ENCODE data around the gene TPRX1. TPM values are rescaled to one million over a fixed set of nuclear protein-coding genes. Genes with fewer than 3 reads are reported as not detected.
"Not testable (repeated sequence)": the region's sequence is repeated elsewhere in the genome, so short reads cannot be mapped to it uniquely, and the experiment has no call there.

The TPRX1 gene
- total RNA-seq, 2 donors from 2014 or later, result not detected

DNA sequence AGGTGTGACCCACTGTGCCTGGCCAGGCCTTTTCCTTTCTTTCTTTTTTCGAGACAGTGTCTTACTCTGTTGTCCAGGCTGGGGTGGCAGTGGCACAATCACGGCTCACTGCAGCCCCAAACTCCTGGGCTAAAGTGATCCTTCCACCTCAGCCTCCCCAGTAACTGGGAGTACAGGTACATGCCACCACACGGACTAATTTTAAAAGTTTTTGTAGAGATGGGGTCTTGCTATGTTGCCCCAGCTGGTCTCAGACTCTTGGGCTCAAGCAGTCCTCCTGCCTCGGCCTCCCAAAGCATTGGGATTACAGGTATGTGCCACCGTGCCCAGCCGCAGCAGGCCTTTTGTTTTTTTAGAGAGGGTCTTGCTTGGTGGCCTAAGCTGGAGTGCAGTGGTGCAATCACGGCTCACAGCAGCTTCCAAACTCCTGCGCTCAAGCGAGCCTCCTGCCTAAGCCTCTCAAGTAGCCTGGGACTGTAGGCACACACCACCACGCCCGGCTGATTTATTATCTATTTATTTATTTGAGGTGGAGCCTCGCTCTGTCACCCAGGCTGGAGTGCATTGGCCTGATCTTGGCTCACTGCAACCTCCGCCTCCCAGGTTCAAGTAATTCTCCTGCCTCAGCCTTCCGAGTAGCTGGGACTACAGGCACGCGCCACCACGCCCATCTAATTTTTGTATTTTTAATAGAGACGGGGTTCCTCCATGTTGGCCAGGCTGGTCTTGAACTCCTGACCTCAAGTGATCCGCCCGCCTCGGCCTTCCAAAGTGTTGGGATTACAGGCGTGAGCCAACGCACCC, 26.9 kb downstream of the TPRX1 start:
- intact Hi-C loops (cut with DNase I); DNase-seq (ENCODE audit: low spot score): not testable (repeated sequence)

DNA sequence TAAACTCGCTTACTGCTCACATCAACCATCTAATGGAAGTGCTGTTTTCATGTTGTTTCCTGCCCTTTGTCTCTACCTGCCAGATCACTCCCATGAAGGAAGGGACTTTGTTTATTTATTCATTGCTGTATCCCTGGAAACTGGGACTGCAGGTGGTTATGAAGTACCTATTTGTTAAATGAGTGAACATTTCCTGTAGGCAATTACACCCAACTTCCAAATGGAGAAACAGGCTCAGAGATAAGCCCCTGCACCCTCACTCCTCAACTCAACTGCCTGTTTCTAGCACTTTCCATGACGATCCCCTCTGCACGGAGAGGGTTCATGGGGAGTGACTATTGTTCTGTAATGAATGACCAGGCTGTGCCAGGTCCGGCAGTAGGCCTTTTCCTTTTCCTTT, 27.8 kb downstream of the TPRX1 start:
- intact Hi-C loops (cut with DNase I), result no loop called here
- no peak for DNase-seq (ENCODE audit: low spot score)

DNA sequence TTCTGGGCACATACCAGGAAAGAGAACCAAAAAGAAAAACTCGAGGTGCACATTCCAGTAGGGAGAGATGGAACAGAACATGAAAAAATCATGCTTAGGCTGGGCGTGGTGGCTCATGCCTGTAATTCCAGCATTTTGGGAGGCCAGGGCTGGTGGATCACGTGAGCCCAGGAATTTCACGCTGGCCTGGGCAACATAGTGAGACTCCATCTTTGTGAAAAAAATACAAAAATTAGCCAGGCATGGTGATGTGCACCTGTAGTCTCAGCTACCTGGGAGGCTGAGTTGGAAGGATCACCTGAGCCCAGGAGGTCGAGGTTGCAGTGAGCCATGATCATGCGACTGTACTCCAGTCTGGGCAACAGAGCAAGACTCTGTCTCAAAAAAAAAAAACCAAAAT, 33.1 kb downstream of the TPRX1 start:
- intact Hi-C loops (cut with DNase I); DNase-seq (ENCODE audit: low spot score): not testable (repeated sequence)

DNA sequence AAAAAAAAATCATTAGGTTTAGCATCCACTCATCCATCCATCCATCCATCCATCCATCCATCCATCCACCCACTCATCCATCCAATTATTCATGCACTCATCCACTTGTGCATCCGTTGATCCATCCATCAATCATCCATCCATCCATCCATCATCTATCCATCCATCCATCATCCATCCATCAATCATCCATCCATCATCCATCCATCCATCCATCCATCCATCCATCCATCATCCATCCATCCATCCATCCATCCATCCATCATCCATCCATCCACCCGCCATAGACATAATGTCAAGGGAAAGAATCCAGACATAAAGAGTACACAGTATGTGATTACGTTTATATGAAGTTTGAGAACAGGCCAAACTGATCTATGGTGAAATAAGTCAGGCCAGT, 34.8 kb downstream of the TPRX1 start:
- intact Hi-C loops (cut with DNase I), result no loop called here

DNA sequence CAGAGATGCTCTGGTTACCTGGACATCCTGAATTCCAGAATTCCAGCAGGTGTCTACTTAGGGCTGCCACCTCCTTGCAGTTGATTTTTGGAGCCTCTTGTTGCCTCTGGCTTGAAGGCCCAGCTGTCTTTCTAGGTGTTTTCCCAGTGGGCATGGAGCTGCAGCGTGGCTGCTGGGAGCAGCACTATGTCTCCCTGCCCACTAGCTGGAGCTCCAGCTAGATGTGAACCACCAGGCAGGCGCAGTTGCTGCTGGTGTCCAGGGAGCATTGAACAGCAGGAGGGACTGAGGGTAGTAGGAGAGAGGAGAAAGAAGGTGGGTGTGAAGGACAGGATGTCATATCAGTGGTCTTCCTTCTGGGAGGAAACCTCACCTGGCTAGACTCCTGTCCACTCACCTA, 35.7 kb downstream of the TPRX1 start:
- intact Hi-C loops (cut with DNase I), result no loop called here
- DNase-seq (ENCODE audit: low spot score), result no peak

More for the DNA sequence above, 34.8 kb downstream of the TPRX1 start:
- DNase-seq (ENCODE audit: low spot score), result no peak

DNA sequence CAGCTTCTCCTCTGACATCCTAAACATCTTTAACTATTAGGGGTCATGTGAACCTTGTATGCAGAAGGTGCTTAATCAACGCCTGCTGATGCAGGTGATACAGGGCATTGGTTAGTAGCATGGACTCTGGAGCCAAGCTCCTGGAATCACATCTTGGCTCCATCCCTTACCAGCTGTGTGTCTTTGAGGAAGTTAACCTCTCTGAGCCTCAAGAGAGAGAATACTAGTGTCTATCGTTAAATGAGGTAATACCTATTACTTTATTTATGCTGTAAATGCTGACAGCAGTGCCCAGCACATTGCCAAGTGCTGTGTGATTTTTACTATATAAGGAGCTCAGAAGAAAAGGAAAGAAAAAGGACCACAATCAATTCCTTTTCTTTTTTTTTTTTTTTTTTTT, 37.0 kb downstream of the TPRX1 start:
- intact Hi-C loops (cut with DNase I), result no loop called here
- no peak for DNase-seq (ENCODE audit: low spot score)

DNA sequence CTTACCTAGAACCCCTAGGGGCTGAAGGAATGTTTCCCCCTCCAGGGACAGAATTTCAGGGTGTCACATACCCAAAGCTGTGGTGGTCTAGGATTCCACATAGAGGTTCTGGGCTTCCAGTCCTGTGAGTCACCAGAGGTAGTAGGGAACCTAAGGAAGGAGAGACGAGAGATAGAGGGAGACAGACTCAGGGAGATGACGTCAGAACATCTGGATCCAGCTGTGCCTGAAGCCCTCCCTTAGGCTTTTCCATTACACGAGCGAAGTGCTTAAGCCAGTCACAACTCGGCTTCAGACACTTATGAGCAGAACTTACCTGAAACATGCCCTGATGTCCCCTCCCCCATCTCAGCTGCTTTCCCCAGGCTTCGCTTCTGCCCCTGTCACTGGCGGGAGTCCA, 37.7 kb downstream of the TPRX1 start:
- intact Hi-C loops (cut with DNase I), result no loop called here
- no peak for DNase-seq (ENCODE audit: low spot score)

DNA sequence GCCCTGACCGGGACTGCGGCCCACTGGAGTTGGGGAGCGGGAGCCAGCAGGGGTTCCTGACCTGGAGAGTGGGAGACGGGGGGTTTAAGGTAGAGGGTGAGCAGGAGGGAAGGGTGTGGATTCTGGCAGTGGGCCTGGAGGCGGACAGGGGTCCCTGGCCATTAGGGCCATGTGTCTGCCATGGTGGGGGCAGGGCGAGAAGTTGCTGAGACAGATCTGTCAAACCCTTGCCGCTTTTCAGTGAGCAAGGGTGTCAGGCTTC, 38.1 kb downstream of the TPRX1 start:
- no peak for DNase-seq (ENCODE audit: low spot score)

DNA sequence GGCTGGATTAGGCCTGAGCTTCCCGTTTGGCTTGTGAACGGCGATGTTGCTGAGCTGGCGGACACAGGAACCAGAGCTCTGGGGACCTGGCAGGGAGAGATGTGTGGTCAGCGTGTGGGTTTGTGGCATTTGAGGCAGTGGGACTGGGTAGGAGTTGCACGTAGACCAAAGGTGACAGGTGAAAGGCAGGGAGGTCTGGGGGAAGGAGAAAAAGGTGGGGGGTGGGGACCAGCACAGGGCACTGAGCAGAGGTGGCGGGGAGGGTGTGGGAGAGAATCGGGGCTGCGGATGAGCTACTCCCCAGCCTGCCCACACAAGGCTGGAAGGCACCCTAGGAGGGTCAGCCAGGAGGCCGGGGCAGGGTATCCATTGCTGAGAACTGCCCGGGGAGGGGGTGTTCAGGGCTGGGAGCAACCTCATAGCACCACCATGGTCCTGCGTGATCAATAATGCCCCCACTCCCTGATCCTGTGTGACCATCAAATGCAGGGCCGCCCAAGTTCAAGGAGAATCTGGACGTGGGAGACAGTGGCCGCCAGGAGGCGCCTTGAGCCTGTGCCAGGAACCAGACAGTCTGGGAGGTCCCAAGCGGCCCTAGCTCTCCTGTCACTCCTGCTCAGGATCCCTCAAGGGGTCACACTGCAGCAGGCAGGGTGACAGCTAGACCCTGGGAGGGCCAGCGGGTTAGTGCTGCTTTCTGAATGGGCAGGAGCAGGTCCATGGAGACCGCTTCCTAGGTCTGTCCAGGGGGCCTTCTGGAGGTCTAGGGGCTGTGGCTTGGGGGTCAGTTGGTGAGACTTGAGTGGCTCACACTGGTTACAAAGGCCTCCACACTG, 38.6 kb downstream of the TPRX1 start:
- peak; percentile 91 for DNase-seq (ENCODE audit: low spot score)
- intact Hi-C loops (cut with DNase I), result no loop called here

More for the DNA sequence above, 38.1 kb downstream of the TPRX1 start:
- intact Hi-C loops (cut with DNase I), result no loop called here

DNA sequence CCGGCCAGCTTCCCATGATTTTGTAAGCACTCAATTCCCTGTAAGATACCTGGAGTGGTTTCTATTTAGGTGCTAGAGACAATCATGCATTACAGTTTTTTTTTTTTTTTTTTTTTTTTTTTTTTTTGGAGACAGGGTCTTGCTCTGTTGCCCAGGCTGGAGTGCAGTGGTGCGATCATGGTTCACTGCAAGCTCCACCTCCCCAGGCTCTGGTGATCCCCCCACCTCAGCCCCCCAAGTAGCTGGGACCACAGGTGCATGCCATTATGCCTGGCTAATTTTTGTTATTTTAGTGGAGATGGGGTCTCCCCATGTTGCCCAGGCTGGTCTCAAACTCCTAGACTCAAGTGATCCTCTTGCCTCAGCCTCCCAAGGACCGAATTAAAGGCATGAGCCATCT, 39.6 kb downstream of the TPRX1 start:
- intact Hi-C loops (cut with DNase I); DNase-seq (ENCODE audit: low spot score): not testable (repeated sequence)

DNA sequence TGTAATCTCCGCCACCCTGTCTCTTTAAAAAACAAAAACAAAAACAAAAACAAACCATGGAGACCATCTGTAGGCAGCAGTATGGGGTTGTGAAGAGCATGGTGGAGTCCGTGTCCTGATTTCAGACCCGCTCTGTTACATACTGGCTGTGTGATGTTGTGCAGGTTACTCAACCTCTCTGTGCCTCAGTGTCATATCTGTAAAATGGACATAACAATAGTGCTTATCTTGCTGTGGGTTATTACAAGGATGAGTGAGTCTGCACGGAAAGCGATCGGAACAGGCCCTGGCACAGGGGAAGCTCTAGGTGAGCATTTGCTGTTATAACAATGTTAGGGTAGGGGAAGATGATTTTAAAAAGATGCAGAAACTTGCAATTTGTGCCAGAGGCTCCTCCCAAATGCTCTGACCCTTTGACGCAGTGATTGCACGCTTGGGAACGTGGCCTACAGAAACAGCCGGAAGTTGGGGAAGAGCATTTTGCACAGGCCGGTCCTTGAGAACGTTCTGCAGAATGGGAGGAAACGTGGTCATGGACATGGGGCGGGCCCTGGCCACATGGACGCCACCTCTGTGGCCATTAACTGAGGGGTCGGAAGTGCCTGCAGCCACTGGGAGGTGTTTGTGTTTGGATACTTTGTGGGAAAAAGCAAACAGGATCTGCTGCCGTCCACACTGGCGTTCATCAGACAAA, 41.6 kb downstream of the TPRX1 start:
- no peak for DNase-seq (ENCODE audit: low spot score)
- intact Hi-C loops (cut with DNase I), result no loop called here

DNA sequence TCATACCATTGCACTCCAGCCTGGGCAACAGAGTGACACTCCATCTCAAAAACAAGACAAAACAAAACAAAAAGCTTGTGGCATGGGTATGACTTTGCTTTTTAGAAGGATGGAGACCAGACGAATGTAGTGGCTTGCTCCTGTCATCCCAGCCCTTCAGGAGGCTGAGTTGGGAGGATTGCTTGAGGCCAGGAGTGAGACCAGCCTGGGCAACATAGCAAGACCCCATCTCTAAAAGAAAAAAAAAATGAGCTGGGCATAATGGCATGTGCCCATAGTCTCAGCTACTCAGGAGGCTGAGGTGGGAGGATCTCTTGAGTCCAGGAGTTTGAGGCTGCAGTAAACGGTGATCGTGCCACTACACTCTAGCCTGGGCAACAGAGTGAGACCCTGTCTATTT, 42.2 kb downstream of the TPRX1 start:
- no peak for DNase-seq (ENCODE audit: low spot score)
- intact Hi-C loops (cut with DNase I), result no loop called here

DNA sequence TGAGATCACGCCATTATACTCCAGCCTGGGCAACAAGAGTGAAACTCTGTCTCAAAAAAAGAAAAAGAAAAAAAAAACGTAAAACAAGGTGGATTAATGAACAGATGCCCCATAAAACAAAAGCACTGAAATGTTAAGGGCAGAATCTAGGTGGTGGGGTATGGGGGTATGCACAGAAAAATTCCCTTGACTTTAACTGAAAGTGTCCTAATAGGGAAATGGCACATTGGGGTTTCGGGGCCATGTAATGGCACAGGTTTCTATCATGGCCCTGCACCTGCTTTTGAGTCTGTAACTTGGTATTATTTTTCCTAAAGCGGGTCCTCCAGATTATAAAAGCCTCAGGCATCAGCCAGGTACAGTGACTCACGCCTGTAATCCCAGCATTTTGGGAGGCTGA, 42.8 kb downstream of the TPRX1 start:
- intact Hi-C loops (cut with DNase I), result no loop called here

DNA sequence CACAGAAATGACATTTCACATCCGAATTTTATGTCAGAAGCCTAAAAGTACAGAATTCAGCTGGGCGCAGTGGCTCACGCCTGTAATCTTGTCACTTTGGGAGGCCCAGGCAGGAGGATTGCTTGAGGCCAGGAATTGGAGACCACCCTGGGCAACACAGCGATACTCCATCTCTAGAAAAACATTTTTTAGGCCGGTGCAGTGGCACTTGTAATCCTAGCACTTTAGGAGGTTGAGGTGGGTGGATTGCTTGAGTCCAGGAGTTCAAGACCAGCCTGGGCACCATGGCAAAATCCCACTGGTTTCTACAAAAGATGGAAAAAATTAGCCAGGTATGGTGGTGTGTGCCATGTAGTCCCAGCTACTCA, 43.7 kb downstream of the TPRX1 start:
- intact Hi-C loops (cut with DNase I), result no loop called here
- DNase-seq (ENCODE audit: low spot score), result no peak

More for the DNA sequence above, 42.8 kb downstream of the TPRX1 start:
- no peak for DNase-seq (ENCODE audit: low spot score)

DNA sequence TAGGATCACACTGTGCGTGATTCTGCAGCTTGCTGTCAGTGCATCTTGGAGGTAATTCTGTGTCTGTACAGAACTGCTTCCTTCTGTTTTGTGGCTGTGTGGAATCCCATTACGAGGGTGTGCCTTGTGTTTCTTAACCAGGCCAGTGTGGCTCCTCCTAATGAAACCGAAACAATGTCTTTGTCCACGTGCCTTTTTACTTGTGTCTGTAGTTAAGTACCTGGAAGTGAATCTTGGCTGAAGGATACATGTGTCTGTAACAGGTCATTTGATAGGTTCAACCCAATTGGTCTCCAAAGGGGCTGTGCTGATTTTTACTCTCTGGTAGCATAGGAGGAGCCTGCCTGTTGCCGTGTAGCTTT, 45.9 kb downstream of the TPRX1 start:
- intact Hi-C loops (cut with DNase I), result no loop called here
- no peak for DNase-seq (ENCODE audit: low spot score)

DNA sequence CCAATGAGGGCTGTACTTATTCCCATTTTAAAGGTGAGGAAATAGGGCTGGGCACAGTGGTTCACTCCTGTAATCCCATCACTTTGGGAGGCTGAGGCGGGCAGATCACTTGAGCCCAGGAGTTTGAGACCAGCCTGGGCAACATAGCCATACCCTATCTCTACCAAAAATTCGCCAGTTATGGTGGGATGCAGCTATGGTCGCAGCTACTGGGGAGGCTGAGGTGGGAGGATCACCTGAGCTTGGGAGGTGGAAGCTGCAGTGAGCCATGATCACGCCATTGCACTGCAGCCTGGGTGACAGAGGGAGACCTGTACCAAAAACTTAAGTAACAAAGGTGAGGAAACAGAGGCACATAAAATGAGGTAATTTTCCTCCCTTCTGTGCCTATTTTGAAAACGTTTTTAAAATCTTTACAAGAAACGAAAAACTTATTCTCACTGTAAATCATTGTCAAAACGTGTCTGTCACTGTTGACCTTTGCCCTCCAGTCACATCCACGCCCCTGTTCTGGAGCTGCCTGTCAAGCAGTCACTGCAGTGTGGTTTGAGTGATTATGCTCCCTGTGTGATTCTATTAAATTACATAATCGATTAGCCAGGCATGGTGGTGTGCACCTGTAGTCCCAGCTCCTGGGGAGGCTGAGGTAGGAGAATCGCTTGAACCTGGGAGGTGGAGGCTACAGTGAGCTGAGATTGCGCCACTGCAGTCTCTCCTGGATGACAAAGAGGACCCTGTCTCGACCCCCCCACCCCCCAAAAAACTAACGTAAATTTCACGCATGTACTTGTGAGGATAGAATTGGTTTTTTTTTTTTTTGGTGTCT, 46.5 kb downstream of the TPRX1 start:
- no peak for DNase-seq (ENCODE audit: low spot score)
- intact Hi-C loops (cut with DNase I), result no loop called here

DNA sequence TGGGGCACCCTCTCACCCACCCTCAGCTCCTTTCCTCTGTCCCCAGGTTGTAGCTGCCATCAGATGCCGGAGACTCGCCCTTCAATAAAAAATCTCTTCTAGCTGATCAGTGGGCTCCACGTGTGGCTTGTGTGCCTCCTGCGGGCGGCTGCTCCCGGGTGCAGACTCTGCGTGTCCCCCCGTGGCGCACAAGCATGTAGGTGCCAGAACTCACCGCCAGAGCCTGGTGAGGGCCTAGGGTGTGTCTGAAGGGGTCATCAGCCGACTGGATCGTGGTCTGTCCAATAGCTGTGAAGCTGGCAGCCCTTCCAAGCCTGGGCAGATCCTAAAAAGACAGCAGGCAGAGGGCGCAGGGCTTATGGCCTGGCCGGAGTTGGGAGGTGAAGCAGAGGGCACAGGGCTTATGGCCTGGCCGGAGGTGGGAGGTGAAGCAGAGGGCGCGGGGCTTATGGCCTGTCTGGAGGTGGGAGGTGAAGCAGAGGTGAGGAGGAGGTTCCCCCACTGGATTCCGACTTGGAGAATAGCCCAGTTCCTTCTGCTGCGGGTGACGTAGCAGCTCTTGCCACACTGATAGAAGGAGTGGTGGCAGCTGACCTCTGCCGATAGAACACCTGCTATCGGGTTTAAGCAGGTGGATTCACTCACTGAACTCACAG, 47.3 kb downstream of the TPRX1 start:
- intact Hi-C loops (cut with DNase I), result no loop called here
- no peak for DNase-seq (ENCODE audit: low spot score)

DNA sequence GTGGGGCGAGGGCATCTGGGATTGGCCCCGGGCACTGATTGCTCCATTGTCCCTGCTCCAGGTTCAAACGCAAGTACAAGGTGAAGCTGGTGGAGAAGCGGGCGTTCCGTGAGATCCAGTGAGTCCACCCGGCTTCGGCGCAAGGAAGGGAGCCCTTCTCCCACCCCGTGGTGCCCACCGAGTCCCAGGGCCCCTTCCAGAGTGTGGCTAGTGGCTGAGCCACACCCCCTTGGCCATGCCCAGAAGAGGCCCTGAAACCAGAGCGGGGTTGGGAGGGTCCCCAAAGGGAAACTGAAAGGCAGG, 47.8 kb downstream of the TPRX1 start:
- DNase-seq (ENCODE audit: low spot score), result no peak
- intact Hi-C loops (cut with DNase I), result no loop called here
